PC-9 (cell line): ENCODE data around the gene S100A11.

ENCODE experiments used
- EZH2 ChIP-seq: fragments of 200-600 bp; sonication (generic); IDR thresholded peaks from 2 replicates; pipeline ENCODE4 v1.8.0; 2017; ENCODE audit warnings: antibody characterized with exemption, low read depth
- TF ChIP-seq, protein P1 (sequence below): fragments of 200-600 bp; sonication (generic); conservative IDR thresholded peaks from 2 replicates; pipeline ENCODE4 v1.6.1; 2017; ENCODE audit warnings: mixed run types, antibody characterized with exemption, mild to moderate bottlenecking, moderate library complexity

- TF ChIP-seq, protein P1, sequence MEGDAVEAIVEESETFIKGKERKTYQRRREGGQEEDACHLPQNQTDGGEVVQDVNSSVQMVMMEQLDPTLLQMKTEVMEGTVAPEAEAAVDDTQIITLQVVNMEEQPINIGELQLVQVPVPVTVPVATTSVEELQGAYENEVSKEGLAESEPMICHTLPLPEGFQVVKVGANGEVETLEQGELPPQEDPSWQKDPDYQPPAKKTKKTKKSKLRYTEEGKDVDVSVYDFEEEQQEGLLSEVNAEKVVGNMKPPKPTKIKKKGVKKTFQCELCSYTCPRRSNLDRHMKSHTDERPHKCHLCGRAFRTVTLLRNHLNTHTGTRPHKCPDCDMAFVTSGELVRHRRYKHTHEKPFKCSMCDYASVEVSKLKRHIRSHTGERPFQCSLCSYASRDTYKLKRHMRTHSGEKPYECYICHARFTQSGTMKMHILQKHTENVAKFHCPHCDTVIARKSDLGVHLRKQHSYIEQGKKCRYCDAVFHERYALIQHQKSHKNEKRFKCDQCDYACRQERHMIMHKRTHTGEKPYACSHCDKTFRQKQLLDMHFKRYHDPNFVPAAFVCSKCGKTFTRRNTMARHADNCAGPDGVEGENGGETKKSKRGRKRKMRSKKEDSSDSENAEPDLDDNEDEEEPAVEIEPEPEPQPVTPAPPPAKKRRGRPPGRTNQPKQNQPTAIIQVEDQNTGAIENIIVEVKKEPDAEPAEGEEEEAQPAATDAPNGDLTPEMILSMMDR, result no peak
- no peak for TF ChIP-seq EZH2
Measured at GRCh38 chr1:152005360-152005912, 31.4 kb downstream of the S100A11 start.
